Urinary bladder (tissue), 4 donors: ENCODE results near the gene AFAP1. TPM values are rescaled to one million over a fixed set of nuclear protein-coding genes. Genes with fewer than 3 reads are reported as not detected.

Source experiments
- DNase-seq: peaks from one replicate; pipeline ENCODE4 v3.0.0-alpha.2; 2015; ENCODE audit errors: extremely low spot score
- H3K27ac ChIP-seq: one replicate; pipeline ENCODE4 v1.5.1; 2013; ENCODE audit warnings: low read depth, mild to moderate bottlenecking, moderate library complexity
- H3K36me3 ChIP-seq: one replicate; pipeline ENCODE4 v1.6.1; 2013; ENCODE audit warnings: mild to moderate bottlenecking, moderate library complexity; ENCODE audit not compliant: insufficient read depth
- H3K4me1 ChIP-seq: one replicate; pipeline ENCODE4 v1.6.1; 2013; ENCODE audit warnings: mild to moderate bottlenecking, moderate library complexity; ENCODE audit not compliant: insufficient read depth
- H3K4me3 ChIP-seq: one replicate; pipeline ENCODE4 v1.5.1; 2013; ENCODE audit warnings: low read depth, low read length
- WGBS: extraction: QIAGEN DNeasy Blood & Tissue Kit; methylation state at CpG from one replicate; pipeline ENCODE4 v1.1.7; 2013; 5-methylcytosine and 5-hydroxymethylcytosine counted together
- polyA plus RNA-seq: library from polyadenylated mRNA; stranded (reverse); fragments of 200-250 nt; gene quantifications from one replicate; pipeline ENCODE4 v1.2.3, GENCODE V29; 2013
- total RNA-seq: library from RNA; depleted of rRNA; stranded (reverse); fragments of >200 nt; gene quantifications from one replicate; pipeline ENCODE4 v1.2.3, GENCODE V29; 2014
- donor health status: healthy with polysubstance abuse.
- donor health status: healthy.

The AFAP1 gene
- total and polyA plus RNA-seq, 2 donors, result 27.8 to 41.8 TPM

DNA sequence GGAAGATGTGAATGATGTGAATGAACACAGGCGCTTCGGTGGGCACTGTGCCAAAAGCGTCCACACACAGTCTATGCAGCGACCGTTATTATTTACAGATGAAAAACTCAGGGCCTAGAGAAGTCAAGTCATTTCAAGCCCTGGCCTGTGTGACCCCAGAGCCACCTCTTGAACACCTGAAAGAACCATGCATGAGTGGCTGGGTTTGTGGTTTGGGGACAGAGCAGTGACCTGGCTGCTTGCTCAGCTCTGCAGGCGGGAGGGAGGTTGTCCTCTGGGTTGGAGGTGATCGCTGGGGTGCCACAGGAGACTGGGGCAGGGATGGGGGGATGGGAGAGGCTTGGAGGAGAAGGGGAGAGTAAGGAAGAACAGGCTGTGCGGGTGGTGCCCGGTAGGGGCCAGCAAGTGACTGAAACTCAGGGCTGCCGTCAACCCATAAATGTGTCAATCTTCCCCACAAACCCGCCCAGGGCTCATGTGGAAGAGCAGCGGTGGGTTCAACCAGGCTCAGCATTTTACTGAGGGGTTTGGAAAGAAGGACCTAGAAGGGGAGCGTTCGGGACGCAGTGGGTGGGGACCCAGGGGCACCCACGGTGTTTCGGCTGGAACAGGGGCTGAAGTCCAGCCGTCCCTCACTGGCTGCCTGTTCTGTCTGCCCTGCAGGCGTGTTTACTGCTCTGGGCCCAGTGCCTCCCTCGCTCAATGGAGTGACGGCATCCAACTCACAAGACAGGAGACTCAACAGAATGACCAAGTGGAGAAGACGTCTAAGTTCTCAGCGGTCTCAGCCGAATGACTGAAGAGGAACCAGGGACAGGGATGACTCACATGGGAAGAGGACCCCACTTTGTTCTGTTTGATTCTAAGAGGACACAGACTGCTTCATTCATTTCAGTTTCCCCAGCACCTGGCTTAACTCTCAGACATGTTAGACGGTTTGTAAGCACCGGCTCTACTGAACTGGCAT lies 167.8 kb downstream of the AFAP1 start:
- H3K4me1 ChIP-seq, result no peaks in the 10 kb centered on the region
- no peak for DNase-seq
- H3K27ac ChIP-seq, result no peak overlapping the region
- no peak overlapping the region for H3K4me3 ChIP-seq
- WGBS, result 67% methylated on average over 26 of the region's 26 CpGs
- peaks cover 3% of the 10 kb centered on the region for H3K36me3 ChIP-seq

DNA sequence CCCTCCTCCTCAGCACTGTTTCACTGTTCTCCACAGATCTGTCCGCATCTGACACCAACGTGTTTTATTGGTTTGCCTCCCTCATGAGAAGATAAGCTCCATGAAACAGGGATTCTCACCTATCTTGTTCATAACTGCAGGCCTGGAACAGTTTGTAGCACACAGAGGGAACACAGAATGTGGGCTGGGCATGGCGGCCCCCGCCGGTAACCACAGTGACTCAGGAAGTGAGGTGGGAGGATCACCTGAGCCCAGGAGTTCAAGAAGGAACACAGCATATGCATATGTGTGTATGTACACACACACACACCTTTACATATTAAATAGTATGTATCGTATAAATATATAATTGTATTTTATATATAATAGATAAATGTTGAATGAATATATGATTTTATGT lies 168.6 kb downstream of the AFAP1 start:
- Histone ChIP-seq H3K36me3 (peaks cover 3% of the 10 kb centered on the region), H3K4me1 (no peaks in the 10 kb centered on the region), H3K27ac (no peak overlapping the region), H3K4me3 (no peak overlapping the region)
- no peak for DNase-seq
- 79% methylated on average over 6 of the region's 6 CpGs for WGBS

DNA sequence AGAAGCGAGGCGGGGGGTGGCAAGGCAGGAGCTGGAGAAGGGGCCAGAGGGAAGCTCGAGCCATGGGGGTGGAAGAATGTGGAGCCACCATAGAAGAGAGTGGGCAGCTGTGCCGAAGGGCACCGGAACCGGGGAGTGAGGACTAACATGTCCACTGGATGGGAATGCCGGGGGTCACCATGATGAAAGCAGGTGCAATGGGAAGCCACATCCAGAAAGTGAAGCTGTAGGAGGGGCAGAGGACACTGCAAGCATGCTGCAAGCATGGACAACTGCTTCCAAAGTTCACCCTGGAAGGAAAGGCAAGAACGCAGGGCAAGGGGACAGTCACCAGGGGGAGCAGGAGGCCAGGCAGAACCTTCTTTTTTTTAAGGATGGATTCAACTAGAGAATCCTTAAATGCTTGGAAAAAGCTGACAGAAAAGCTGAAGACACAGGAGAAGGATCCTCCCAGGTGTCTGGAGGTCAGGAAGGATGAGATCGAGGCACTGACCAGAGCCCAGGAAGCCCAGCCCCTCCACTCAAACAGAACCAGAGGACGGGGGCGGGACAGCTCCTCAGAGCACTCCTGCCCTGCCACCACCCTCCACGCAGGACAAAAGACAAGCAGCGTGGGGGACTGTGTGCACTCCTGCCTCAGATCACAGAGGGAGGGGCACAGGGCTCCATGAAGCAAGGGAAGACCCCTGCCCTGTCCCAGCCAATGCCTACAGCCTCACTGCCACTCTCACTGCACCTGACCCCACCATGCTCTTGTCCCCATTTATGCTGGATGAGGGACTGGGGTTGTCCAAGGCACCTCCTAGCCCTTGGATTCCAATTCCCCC lies 169.2 kb downstream of the AFAP1 start:
- DNase-seq, result no peak
- Histone ChIP-seq H3K27ac (no peak overlapping the region), H3K4me1 (no peaks in the 10 kb centered on the region), H3K36me3 (peaks cover 3% of the 10 kb centered on the region), H3K4me3 (no peak overlapping the region)
- 89% methylated on average over 13 of the region's 13 CpGs for WGBS

DNA sequence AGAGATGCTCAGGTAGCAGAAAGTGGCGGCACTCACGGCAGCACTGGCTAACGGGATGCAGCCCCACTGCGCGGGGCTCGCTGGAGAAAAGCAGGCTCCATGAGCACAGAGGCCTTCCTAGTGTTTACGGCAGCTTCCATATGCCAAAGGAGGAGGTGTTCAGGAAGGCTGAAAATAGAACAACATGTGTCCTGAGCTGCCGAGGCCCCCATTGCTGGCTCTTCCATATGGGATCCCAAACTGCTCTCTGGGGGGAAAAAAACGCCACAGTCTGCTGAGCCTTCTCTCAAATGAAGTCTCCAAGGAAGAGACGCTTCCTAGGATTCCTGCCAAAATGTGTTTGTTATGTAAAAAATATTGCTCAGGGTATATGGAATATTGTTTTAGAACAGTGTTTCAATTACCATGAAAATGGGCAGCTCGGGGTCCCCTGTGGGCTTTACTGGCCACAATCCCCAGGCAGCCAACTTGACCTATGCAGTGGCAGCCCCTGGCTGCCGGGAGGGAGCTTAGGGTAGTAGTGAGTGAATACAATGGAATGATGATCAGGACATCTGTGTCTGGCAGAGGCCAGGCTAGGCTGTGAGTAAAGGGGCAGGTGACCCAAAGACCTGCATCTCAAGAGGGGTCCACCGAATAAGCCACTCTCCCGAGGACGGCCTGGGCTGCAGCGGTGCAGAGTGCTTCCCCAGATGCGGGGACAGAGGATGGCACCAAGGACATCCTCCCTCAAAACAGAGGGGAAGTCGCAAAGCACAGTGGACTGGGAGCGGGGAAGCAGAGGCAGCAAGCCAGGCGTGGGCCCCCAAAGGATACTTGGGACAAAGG lies 170.1 kb downstream of the AFAP1 start:
- Histone ChIP-seq H3K36me3 (peaks cover 3% of the 10 kb centered on the region), H3K27ac (no peak overlapping the region), H3K4me1 (no peaks in the 10 kb centered on the region), H3K4me3 (no peak overlapping the region)
- no peak for DNase-seq
- WGBS, result 70% methylated on average over 20 of the region's 20 CpGs

DNA sequence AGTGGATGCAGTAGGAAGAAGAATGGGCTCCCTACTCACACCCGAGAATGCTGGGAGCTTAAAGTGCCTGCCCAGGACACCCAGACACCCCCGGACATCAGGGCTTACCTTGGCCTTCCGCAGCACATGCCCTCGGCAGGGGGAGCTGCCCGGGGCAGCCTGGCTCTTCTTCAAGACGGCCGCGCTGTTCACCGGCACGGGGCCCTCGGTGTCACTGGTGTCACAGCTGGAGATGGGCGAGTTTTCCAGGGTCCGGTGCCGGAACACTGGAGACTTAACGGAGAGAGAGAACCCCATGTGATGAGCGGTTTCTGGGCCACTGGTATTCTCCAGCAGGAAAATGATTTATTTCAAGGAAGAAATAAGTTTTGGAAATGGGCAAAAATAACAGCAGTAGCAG lies 170.9 kb downstream of the AFAP1 start:
- DNase-seq, result no peak
- Histone ChIP-seq H3K36me3 (no peaks in the 10 kb centered on the region), H3K4me1 (no peaks in the 10 kb centered on the region), H3K27ac (no peak overlapping the region), H3K4me3 (no peak overlapping the region)
- WGBS, result 93% methylated on average over 16 of the region's 16 CpGs

DNA sequence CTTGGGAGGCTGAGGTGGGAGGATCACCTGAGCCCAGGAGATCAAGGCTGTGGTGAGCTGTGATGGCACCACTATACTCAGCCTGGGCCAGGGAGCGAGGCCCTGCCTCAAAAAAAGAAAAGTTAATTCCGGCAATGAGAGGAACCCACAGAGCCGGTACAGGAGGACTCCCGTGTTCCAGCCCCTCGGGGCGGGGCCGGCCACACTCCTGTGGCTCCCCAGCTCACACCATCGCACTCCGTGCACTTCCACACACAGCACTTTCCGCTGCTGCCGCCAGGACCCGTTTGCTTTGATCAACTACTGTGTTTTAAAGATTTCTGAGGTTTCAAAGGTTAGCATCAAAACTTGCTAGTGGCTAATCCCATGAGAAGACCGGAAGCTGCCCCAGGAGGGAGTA lies 171.7 kb downstream of the AFAP1 start:
- no peak overlapping the region for H3K4me3 ChIP-seq
- 91% methylated on average over 13 of the region's 13 CpGs for WGBS
- no peak for DNase-seq
- H3K36me3 ChIP-seq, result no peaks in the 10 kb centered on the region
- no peaks in the 10 kb centered on the region for H3K4me1 ChIP-seq
- H3K27ac ChIP-seq, result no peak overlapping the region

DNA sequence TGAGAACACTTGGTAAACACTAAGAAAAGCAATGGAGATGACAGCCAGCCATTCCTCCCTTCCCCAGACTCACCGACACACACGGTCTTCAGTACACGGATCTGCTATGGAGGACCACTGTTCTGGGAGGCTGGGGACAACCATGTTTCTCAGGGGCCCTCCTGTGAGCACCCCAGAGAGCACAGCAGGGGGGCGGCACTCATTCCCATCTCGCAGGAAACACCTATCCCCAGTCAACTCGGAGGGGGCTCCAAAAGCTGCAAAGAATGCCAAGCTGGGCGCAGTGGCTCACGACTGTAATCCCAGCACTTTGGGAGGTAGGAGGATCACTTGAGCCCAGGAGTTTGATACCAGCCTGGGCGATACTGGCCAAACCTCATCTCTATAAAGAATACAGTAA lies 172.1 kb downstream of the AFAP1 start:
- no peaks in the 10 kb centered on the region for H3K4me1 ChIP-seq
- H3K36me3 ChIP-seq, result no peaks in the 10 kb centered on the region
- 88% methylated on average over 9 of the region's 9 CpGs for WGBS
- DNase-seq, result no peak
- no peak overlapping the region for H3K27ac ChIP-seq
- H3K4me3 ChIP-seq, result no peak overlapping the region

DNA sequence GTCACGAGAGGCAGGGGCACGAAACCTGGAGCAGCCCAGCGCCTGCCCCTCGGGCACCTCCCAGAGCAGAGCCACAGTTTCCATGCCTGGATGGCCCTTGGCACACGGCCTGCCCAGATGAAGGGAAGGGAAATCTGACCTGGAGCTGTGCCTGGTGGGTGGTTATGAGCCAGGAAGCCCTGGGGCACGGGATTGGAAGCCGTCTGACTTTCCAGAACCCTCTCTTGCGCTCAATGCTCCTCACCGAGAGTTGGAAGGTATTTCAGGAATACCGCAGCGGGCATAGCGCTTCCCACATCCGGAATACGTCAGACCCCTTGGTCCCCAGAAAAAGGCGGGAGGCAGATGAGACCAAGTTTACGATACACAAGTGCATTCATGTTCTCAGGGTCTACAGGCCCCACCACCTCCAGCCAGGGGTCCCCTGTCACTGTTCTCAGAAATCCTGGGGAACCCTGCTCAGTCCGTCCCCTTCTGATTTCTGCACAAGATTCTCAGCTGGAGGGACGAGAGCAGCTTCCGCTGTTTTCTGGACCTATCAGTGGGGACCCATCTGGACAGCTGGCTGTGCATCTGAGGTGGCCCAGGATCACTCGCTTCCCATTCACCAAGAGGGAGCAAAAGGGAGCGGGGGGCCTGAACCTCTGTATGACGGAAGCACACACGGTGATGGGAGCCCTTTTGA lies 172.9 kb downstream of the AFAP1 start:
- Histone ChIP-seq H3K36me3 (no peaks in the 10 kb centered on the region), H3K4me3 (no peak overlapping the region), H3K27ac (no peak overlapping the region), H3K4me1 (no peaks in the 10 kb centered on the region)
- 81% methylated on average over 23 of the region's 23 CpGs for WGBS
- DNase-seq, result no peak

DNA sequence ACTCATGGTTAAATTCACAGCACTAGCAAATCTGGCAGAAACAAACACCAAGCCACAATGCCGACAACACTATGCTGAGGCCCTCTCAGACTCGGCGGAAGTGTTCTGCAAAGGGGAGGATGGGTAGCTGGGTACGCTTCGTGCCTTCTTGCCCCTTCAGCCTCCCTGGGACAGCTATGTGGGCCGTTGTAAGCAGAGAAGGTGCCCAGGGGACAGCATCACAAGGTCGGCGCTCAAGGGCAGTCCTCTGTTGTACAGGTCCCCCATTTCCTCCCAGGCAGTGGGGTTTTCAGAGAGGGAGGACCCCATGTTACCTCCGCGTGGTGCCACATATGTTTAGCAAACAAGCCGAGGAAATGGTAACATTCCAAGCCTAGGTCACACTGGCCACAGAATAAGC lies 173.6 kb downstream of the AFAP1 start:
- DNase-seq, result no peak
- H3K27ac ChIP-seq, result no peak overlapping the region
- no peaks in the 10 kb centered on the region for H3K4me1 ChIP-seq
- H3K36me3 ChIP-seq, result no peaks in the 10 kb centered on the region
- WGBS, result 86% methylated on average over 11 of the region's 11 CpGs
- H3K4me3 ChIP-seq, result no peak overlapping the region

DNA sequence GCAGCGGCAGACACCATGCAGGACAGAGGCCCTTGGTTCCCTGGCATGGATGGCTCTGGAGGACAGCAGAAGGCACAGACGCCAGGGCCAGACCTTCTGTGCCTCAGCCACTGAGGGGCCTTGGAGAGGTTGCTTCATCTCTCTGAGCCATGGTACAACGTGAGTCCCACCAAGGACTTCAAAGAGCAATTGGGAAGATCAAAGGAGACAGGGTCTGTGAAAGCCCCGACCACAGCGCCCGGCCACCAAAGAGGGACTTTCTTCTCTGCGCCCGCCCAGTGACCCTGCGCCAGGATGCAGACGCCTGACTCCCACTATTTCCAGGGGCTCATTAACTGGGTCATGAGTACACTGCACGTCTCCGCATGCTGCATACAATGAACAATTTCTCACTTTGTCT lies 174.0 kb downstream of the AFAP1 start:
- DNase-seq, result no peak
- H3K36me3 ChIP-seq, result no peaks in the 10 kb centered on the region
- H3K4me3 ChIP-seq, result no peak overlapping the region
- no peak overlapping the region for H3K27ac ChIP-seq
- H3K4me1 ChIP-seq, result no peaks in the 10 kb centered on the region
- 82% methylated on average over 12 of the region's 12 CpGs for WGBS

DNA sequence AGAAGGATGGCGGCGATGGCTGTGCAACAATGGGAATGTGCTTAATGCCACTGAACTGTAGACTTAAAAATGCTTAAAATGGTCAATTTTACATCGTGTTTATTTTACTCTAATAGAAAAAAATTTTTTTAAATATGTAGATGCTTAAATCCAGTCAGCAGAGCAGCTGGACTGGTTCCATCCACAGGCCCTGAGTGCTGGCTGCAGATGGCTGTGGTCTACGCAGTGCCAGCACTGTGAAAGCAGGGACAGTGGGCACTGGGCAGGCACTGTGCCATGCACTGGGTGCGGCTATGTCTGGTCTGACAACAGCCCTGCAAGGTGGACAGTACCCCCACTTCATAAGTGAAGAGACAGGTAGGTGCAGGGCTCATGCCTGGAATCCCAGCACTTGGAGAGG lies 175.2 kb downstream of the AFAP1 start:
- Histone ChIP-seq H3K36me3 (no peaks in the 10 kb centered on the region), H3K27ac (no peak overlapping the region), H3K4me1 (no peaks in the 10 kb centered on the region), H3K4me3 (no peak overlapping the region)
- WGBS, result 89% methylated on average over 5 of the region's 5 CpGs
- no peak for DNase-seq

DNA sequence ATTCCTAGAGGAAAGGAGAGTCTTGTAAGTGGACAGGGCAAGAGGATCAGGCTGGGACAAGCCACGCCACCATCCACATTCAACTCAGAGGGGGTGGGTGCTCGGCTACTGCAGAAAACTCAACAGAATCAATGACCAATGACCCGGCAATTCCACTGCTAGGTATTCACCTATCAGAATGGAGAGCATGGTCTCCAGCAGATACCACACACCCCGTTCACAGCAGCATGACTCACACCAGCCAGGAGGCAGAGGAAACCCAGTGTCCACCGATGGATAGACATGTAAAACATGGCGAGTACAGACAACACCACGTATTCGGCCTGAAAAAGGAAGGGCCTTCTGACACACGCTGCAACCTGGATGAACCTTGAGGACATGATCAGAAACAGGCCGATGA lies 175.9 kb downstream of the AFAP1 start:
- Histone ChIP-seq H3K27ac (no peak overlapping the region), H3K4me3 (no peak overlapping the region), H3K4me1 (no peaks in the 10 kb centered on the region), H3K36me3 (no peaks in the 10 kb centered on the region)
- WGBS, result 89% methylated on average over 10 of the region's 10 CpGs
- no peak for DNase-seq

DNA sequence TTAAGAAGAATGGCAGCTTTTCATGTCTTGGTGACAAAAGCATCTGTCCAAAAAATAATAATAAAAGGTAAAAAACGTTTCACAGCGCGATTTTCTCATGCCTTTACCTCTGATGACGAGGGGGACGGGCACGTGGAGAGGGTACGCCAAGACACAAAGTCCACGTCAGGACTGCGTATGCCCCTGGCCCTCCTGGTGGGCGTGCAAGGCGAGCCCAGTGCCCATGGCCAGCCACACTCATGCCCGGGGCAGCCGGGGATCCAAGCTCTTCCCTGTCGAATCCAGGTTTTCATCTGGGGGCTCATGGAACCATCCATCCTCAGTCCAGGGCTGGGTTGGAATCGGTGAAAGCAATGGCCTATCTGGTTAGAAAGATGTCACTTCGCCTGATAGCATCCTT lies 176.6 kb downstream of the AFAP1 start:
- no peak overlapping the region for H3K27ac ChIP-seq
- no peaks in the 10 kb centered on the region for H3K36me3 ChIP-seq
- no peaks in the 10 kb centered on the region for H3K4me1 ChIP-seq
- 91% methylated on average over 16 of the region's 16 CpGs for WGBS
- H3K4me3 ChIP-seq, result no peak overlapping the region
- DNase-seq, result no peak
